Stimulated activated CD4-positive, alpha-beta T cell treated with anti-CD3 and anti-CD28 coated beads, Interleukin-15, amount 100 ng/mL, for 48 hours (primary cell): ENCODE results near the gene CACNA1E.

Experiments used
- DNase-seq, 2 donors: peaks; one replicate each; pipeline ENCODE4 v3.0.0-alpha.2; 2020; ENCODE audit warnings: low read depth in 2 of 2

CACNA1E gene

GRCh38 chr1:181484821-181485220 is 1.5 kb downstream of the CACNA1E start:
- no peak for DNase-seq

- DNase-seq: no peak
Measured at GRCh38 chr1:181485287-181486097, 2.2 kb downstream of the CACNA1E start.

GRCh38 chr1:181486098-181486420 is 2.7 kb downstream of the CACNA1E start:
- no peak for DNase-seq

GRCh38 chr1:181488866-181489265 is 5.5 kb downstream of the CACNA1E start:
- DNase-seq: no peak

- DNase-seq: no peak
Measured at GRCh38 chr1:181490276-181490675, 7.0 kb downstream of the CACNA1E start.

- DNase-seq: no peak
Measured at GRCh38 chr1:181490740-181491712, 7.7 kb downstream of the CACNA1E start.

- DNase-seq: no peak
Measured at GRCh38 chr1:181493166-181493565, 9.8 kb downstream of the CACNA1E start.

- no peak for DNase-seq
Measured at GRCh38 chr1:181493885-181494284, 10.6 kb downstream of the CACNA1E start.

- DNase-seq: no peak
Measured at GRCh38 chr1:181496759-181497158, 13.4 kb downstream of the CACNA1E start.

GRCh38 chr1:181497870-181498269 is 14.6 kb downstream of the CACNA1E start:
- no peak for DNase-seq

GRCh38 chr1:181499825-181500224 is 16.5 kb downstream of the CACNA1E start:
- DNase-seq: no peak

- DNase-seq: no peak
Measured at GRCh38 chr1:181500636-181501035, 17.3 kb downstream of the CACNA1E start.

GRCh38 chr1:181501612-181502011 is 18.3 kb downstream of the CACNA1E start:
- no peak for DNase-seq

- DNase-seq: no peak
Measured at GRCh38 chr1:181503171-181503810, 20.0 kb downstream of the CACNA1E start.

GRCh38 chr1:181504399-181504842 is 21.1 kb downstream of the CACNA1E start:
- no peak for DNase-seq

- no peak for DNase-seq
Measured at GRCh38 chr1:181506563-181507353, 23.4 kb downstream of the CACNA1E start.

- no peak for DNase-seq
Measured at GRCh38 chr1:181508486-181509165, 25.3 kb downstream of the CACNA1E start.

GRCh38 chr1:181513786-181514297 is 30.5 kb downstream of the CACNA1E start:
- DNase-seq: no peak

- DNase-seq: no peak
Measured at GRCh38 chr1:181514298-181515290, 31.3 kb downstream of the CACNA1E start.
